ENCODE data around the gene CHCHD6.

DNA sequence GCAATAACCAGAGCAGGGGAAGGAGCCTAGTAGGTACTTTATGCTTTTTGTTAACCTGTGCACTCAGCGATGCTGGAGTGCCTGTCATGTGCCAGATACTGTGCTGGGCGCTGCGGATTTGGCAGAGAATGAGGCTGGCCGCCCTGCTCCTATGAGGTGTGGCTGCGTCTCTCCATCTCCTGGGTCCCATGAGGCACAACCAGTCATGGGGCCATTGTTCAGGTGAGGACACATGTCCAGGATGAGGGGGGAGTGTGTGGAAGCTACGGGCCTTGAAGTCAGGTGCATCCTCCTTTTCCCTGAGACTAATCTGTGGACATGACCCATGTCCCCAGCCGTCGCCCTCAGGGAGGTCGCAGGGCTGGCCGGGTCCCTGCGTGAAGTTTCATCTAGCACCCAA lies 48.2 kb upstream of the CHCHD6 start:
- TF ChIP-seq EZH2 (IDR thresholded peaks at IDR 0.05; ENCODE audit: insufficient read depth, poor library complexity, severe bottlenecking) = no peak
- no peak for TF ChIP-seq EZH2phosphoT487 (IDR thresholded peaks at IDR 0.05; ENCODE audit: insufficient read depth, low read depth)
